H1 (cell line): ENCODE measurements around the gene EXT2. TPM values are rescaled to one million over a fixed set of nuclear protein-coding genes. Genes with fewer than 3 reads are reported as not detected.

Source experiments
- CTCF ChIA-PET: fragments of 300-600 bp; sonication (Branson Sonifier 250); formaldehyde crosslinking; loops from one replicate; lab custom pipeline; 2021; ENCODE audit not compliant: partially characterized antibody; lab: Charles Lee
- POLR2A ChIA-PET: fragments of 300-600 bp; sonication (Branson Sonifier 250); formaldehyde crosslinking; loops from one replicate; lab custom pipeline; 2021; ENCODE audit warnings: inconsistent platforms; ENCODE audit not compliant: partially characterized antibody; lab: Charles Lee
- DNase-seq, 2 experiments: peaks; one replicate each; pipeline versions ENCODE4 v3.0.0 to v3.0.0-alpha.2; 2010 to 2022; ENCODE audit warnings: low spot score in 2 of 2, low read depth in 1 of 2, mixed read lengths in 1 of 2
- FAIRE-seq: peaks from 2 replicates; lab custom pipeline; 2011; peaks lifted over from hg19 to GRCh38; lab: Jason Lieb, UNC
- H2AFZ ChIP-seq: 2 replicates; pipeline ENCODE4 v1.8.1; 2012; ENCODE audit warnings: low read length, inconsistent platforms
- H2AK5ac ChIP-seq: 2 replicates; pipeline ENCODE4 v1.6.1; 2013; ENCODE audit warnings: low read depth, low read length
- H2BK120ac ChIP-seq: replicated peaks from 2 replicates; pipeline ENCODE3; 2013; ENCODE audit warnings: low read depth, low read length, inconsistent platforms
- H2BK12ac ChIP-seq: 2 replicates; pipeline ENCODE4 v1.6.1; 2013; ENCODE audit warnings: low read depth, low read length
- H2BK15ac ChIP-seq: 2 replicates; pipeline ENCODE4 v1.6.1; 2013; ENCODE audit warnings: low read length
- H2BK20ac ChIP-seq: 2 replicates; pipeline ENCODE4 v1.6.1; 2013; ENCODE audit warnings: low read length
- H2BK5ac ChIP-seq: 2 replicates; pipeline ENCODE4 v1.6.1; 2013; ENCODE audit warnings: low read depth, low read length
- H3K14ac ChIP-seq: 2 replicates; pipeline ENCODE4 v1.6.1; 2013; ENCODE audit warnings: inconsistent platforms; ENCODE audit not compliant: insufficient read length
- H3K18ac ChIP-seq: 2 replicates; pipeline ENCODE4 v1.6.1; 2013; ENCODE audit warnings: low read length; ENCODE audit errors: extremely low read depth
- H3K23ac ChIP-seq: 2 replicates; pipeline ENCODE4 v1.6.1; 2013; ENCODE audit warnings: inconsistent platforms; ENCODE audit not compliant: insufficient read length
- H3K23me2 ChIP-seq: 2 replicates; pipeline ENCODE4 v1.6.1; 2013; ENCODE audit warnings: low read depth, low read length
- H3K27ac ChIP-seq: 2 replicates; pipeline ENCODE4 v1.6.1; 2011; ENCODE audit warnings: low read depth, low read length, inconsistent platforms
- H3K27me3 ChIP-seq, 4 experiments: replicated peaks in 1 of 4; 1 replicate in 1 of 4; 2 replicates in 3 of 4; pipeline versions ENCODE4 v1.6.1 to v1.8.1; 2011 to 2013; ENCODE audit warnings: low read length in 3 of 4, mild to moderate bottlenecking in 3 of 4, inconsistent platforms in 2 of 4, mixed read lengths in 2 of 4, moderate library complexity in 1 of 4; ENCODE audit not compliant: control insufficient read depth in 3 of 4, insufficient read depth in 3 of 4; ENCODE audit errors: extremely low read depth in 1 of 4
- H3K36me3 ChIP-seq, 4 experiments: 2 replicates each; pipeline versions ENCODE4 v1.6.1 to v1.8.1; 2011 to 2013; ENCODE audit warnings: mild to moderate bottlenecking in 4 of 4, low read length in 3 of 4, moderate library complexity in 2 of 4, control low read depth in 1 of 4, inconsistent platforms in 1 of 4; ENCODE audit not compliant: insufficient read depth in 4 of 4, control insufficient read depth in 2 of 4
- H3K4ac ChIP-seq: replicated peaks from 2 replicates; pipeline ENCODE3; 2013; ENCODE audit warnings: low read length, low read depth, mixed read lengths, inconsistent platforms; ENCODE audit not compliant: insufficient read length
- H3K4me1 ChIP-seq, 4 experiments: replicated peaks in 1 of 4; 1 replicate in 1 of 4; 2 replicates in 3 of 4; pipeline versions ENCODE4 v1.6.1 to v1.8.1; 2011 to 2013; ENCODE audit warnings: low read length in 3 of 4, inconsistent platforms in 2 of 4, mixed read lengths in 1 of 4; ENCODE audit not compliant: insufficient read depth in 4 of 4, control insufficient read depth in 3 of 4
- H3K4me2 ChIP-seq, 2 experiments: 2 replicates each; pipeline versions ENCODE4 v1.6.1 to v1.8.1; 2011 to 2013; ENCODE audit warnings: low read depth in 2 of 2, low read length in 2 of 2, control low read depth in 1 of 2, inconsistent platforms in 1 of 2, mild to moderate bottlenecking in 1 of 2; ENCODE audit not compliant: insufficient read depth in 1 of 2
- H3K4me3 ChIP-seq, 4 experiments: fragments of 200-600, 300-600 bp in 1 of 4; sonication (generic), shearing (Covaris generic), sonication (Bioruptor Twin) in 1 of 4; 2 replicates each; pipeline versions ENCODE4 v1.5.1 to v1.8.1; 2011 to 2016; ENCODE audit warnings: low read length in 4 of 4, low read depth in 3 of 4, control low read depth in 2 of 4, inconsistent platforms in 2 of 4, mild to moderate bottlenecking in 2 of 4, mixed read lengths in 1 of 4, moderate library complexity in 1 of 4; ENCODE audit not compliant: insufficient read depth in 2 of 4; ENCODE audit errors: extremely low read depth in 1 of 4
- H3K56ac ChIP-seq: replicated peaks from 2 replicates; pipeline ENCODE3; 2013; ENCODE audit warnings: low read depth, mild to moderate bottlenecking, mixed read lengths, low read length, inconsistent platforms; ENCODE audit not compliant: insufficient read length
- H3K79me1 ChIP-seq: 2 replicates; pipeline ENCODE4 v1.6.1; 2013; ENCODE audit warnings: low read depth, low read length, control low read depth
- H3K79me2 ChIP-seq, 2 experiments: 2 replicates each; pipeline versions ENCODE4 v1.6.1 to v1.8.1; 2012 to 2013; ENCODE audit warnings: low read length in 2 of 2, mild to moderate bottlenecking in 2 of 2, inconsistent platforms in 1 of 2; ENCODE audit not compliant: insufficient read depth in 2 of 2, control insufficient read depth in 1 of 2
- H3K9ac ChIP-seq, 4 experiments: replicated peaks in 1 of 4; 1 replicate in 1 of 4; 2 replicates in 3 of 4; pipeline versions ENCODE4 v1.6.1 to v1.8.1; 2011 to 2013; ENCODE audit warnings: low read depth in 3 of 4, low read length in 3 of 4, control low read depth in 2 of 4, mild to moderate bottlenecking in 2 of 4, moderate library complexity in 2 of 4, inconsistent platforms in 1 of 4; ENCODE audit errors: extremely low read depth in 1 of 4
- H3K9me3 ChIP-seq, 2 experiments: 2 replicates each; pipeline versions ENCODE4 v1.6.1 to v1.8.1; 2012 to 2013; ENCODE audit warnings: mild to moderate bottlenecking in 2 of 2, moderate library complexity in 2 of 2, control low read depth in 1 of 2, inconsistent platforms in 1 of 2, low read depth in 1 of 2, low read length in 1 of 2, mixed read lengths in 1 of 2; ENCODE audit not compliant: insufficient read depth in 2 of 2
- H4K20me1 ChIP-seq, 2 experiments: replicated peaks in 1 of 2; 2 replicates each; pipeline versions ENCODE3 to v1.8.1; 2011 to 2013; ENCODE audit warnings: inconsistent platforms in 2 of 2, low read length in 2 of 2, mild to moderate bottlenecking in 1 of 2; ENCODE audit not compliant: insufficient read depth in 2 of 2, control insufficient read depth in 1 of 2
- H4K5ac ChIP-seq: 2 replicates; pipeline ENCODE4 v1.6.1; 2013; ENCODE audit warnings: low read length, low read depth, mixed read lengths, inconsistent platforms; ENCODE audit not compliant: insufficient read length
- H4K8ac ChIP-seq: 2 replicates; pipeline ENCODE4 v1.8.0; 2013; ENCODE audit warnings: mild to moderate bottlenecking, moderate library complexity, low read length, inconsistent platforms; ENCODE audit not compliant: insufficient read depth; ENCODE audit errors: extremely low read depth
- H4K91ac ChIP-seq: replicated peaks from 2 replicates; pipeline ENCODE3; 2013; ENCODE audit warnings: low read length, mixed read lengths, inconsistent platforms; ENCODE audit not compliant: insufficient read length
- CBX8 ChIP-seq: fragments of 300-800, 300-1000 bp; sonication (generic); IDR thresholded peaks from 2 replicates; pipeline ENCODE4 v1.7.1; 2016; ENCODE audit warnings: low read depth, low read length, borderline replicate concordance
- CHD1 ChIP-seq: IDR thresholded peaks from 2 replicates; pipeline ENCODE4 v1.6.1; 2012; ENCODE audit warnings: low read depth, low read length, improper control_type of control experiment
- E2F6 ChIP-seq: IDR thresholded peaks from 2 replicates; pipeline ENCODE4 v1.6.1; 2012; ENCODE audit warnings: inconsistent platforms
- GABPA ChIP-seq: IDR thresholded peaks from 2 replicates; pipeline ENCODE4 v1.6.1; 2011; ENCODE audit warnings: mild to moderate bottlenecking, low read length, moderate library complexity, borderline replicate concordance; ENCODE audit not compliant: insufficient read depth
- GTF2F1 ChIP-seq: IDR thresholded peaks from 2 replicates; pipeline ENCODE4 v1.6.1; 2012; ENCODE audit warnings: low read depth, low read length, improper control_type of control experiment, borderline replicate concordance
- HDAC6 ChIP-seq: IDR thresholded peaks from one replicate; pipeline ENCODE4 v1.7.1; 2012; ENCODE audit warnings: low read depth, mild to moderate bottlenecking, inconsistent platforms, low read length, moderate library complexity
- JUN ChIP-seq: IDR thresholded peaks from 2 replicates; pipeline ENCODE4 v1.6.1; 2011; ENCODE audit warnings: low read depth, mild to moderate bottlenecking, improper control_type of control experiment, low read length
- JUND ChIP-seq: IDR thresholded peaks from 2 replicates; pipeline ENCODE4 v1.6.1; 2011; ENCODE audit warnings: mild to moderate bottlenecking, improper control_type of control experiment, low read length
- KDM1A ChIP-seq: fragments of 200-600, 300-600 bp; sonication (generic); IDR thresholded peaks from 2 replicates; pipeline ENCODE4 v1.7.1; 2016; ENCODE audit warnings: mild to moderate bottlenecking, low read length, borderline replicate concordance
- SIX5 ChIP-seq: IDR thresholded peaks from 2 replicates; pipeline ENCODE4 v1.6.1; 2011; ENCODE audit warnings: mild to moderate bottlenecking, low read depth, low read length
- SP4 ChIP-seq: IDR thresholded peaks from 2 replicates; pipeline ENCODE4 v1.6.1; 2012; ENCODE audit warnings: low read length, inconsistent platforms
- SRF ChIP-seq: IDR thresholded peaks from 2 replicates; pipeline ENCODE4 v1.6.1; 2011; ENCODE audit warnings: mild to moderate bottlenecking, low read depth, low read length, moderate library complexity
- TAF7 ChIP-seq: optimal IDR thresholded peaks from 2 replicates; pipeline ENCODE3; 2011; ENCODE audit warnings: low read depth, mild to moderate bottlenecking, inconsistent platforms, low read length, moderate library complexity, borderline replicate concordance
- YY1 ChIP-seq: IDR thresholded peaks from 2 replicates; pipeline ENCODE4 v1.6.1; 2011; ENCODE audit warnings: low read depth, mild to moderate bottlenecking, low read length
- WGBS, 2 experiments: shearing (Covaris generic) in 1 of 2; methylation state at CpG; one replicate each; pipeline versions ENCODE4 v1.1.6 to v1.1.7; 2013 to 2015; ENCODE audit warnings: low lambda C conversion rate in 2 of 2, mixed read lengths in 2 of 2, inconsistent platforms in 1 of 2, low coverage in 1 of 2, missing lambda C conversion rate in 1 of 2; ENCODE audit not compliant: insufficient replicate concordance in 2 of 2, insufficient coverage in 1 of 2, insufficient read length in 1 of 2; ENCODE audit errors: extremely low coverage in 1 of 2, missing lambda C conversion rate in 1 of 2; 5-methylcytosine and 5-hydroxymethylcytosine counted together
- polyA plus RNA-seq, 7 experiments: library from polyadenylated mRNA; depleted of rRNA in 3 of 7; stranded (reverse) in 5 of 7; unstranded in 2 of 7; fragments of >200 nt in 5 of 7; fragments of 200-250 nt in 2 of 7; gene quantifications; 1 replicate in 5 of 7; 2 replicates in 1 of 7; 4 replicates in 1 of 7; pipeline versions ENCODE4 v1.2.1 to v1.2.3, GENCODE V29; 2011 to 2013; ENCODE audit warnings: missing spikeins in 2 of 7, mixed read lengths in 2 of 7
- total RNA-seq: library from RNA; stranded (reverse); fragmentation: NEBNext Ultra II Directional; extraction: Animal tissue kit (Norgen Biotek cat#: 25700); gene quantifications from 2 replicates; pipeline ENCODE4 v1.2.1, GENCODE V29; 2021

Gene EXT2
- total and polyA plus RNA-seq, 2 of the 8 experiments (the other 6 are each of a cell fraction or from before 2014, with no cell fraction given) = 29.8 to 42.8 TPM

DNA sequence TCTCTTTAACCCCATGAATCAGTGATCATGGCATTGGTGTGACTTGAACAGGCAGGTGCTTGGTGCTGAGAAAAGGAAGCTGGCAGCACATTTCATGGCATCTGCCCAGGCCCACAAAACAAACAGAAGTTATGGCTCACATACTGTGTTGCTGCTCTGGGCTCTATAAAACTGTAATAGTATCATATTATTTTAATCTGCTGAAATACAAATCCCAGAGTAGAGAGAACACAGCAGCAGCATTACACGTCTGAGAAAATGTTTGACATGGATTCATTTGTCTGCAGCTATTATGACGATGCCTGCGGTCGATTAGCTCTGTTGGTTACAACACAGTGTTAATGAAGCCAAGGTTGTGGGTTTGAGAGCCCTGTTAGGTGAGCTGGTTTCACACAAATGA, 133.6 kb downstream of the EXT2 start:
- Histone ChIP-seq H3K27me3 (no peaks in the 10 kb centered on the region), H4K5ac (no peak overlapping the region), H3K79me2 (no peaks in the 10 kb centered on the region), H4K8ac (no peak overlapping the region), H2BK20ac (no peak overlapping the region), H3K4me1 (peaks cover 0 to 4% (median 0%) of the 10 kb centered on the region in 4 experiments; a peak in 1 of 7 replicates), H3K27ac (no peak overlapping the region), H3K23me2 (no peaks in the 10 kb centered on the region), H2BK5ac (no peak overlapping the region)
- POLR2A ChIA-PET = no interaction called here
- 90% methylated on average over 4 of the region's 4 CpGs; no CpG with 5 or more reads in 1 of the 2 experiments for WGBS, 2 experiments
- CTCF ChIA-PET = interaction anchor here (0.8 to 1.7 kb wide), 3 partner anchors 10 to 23 kb away, joined by 3 to 4 read pairs (median 4); no protein-coding TSS in a partner anchor
- TF ChIP-seq SIX5 (no peak), CHD1 (no peak), TAF7 (no peak), JUN (no peak), YY1 (no peak), E2F6 (no peak), SP4 (no peak), JUND (no peak), KDM1A (no peak), CBX8 (no peak), GTF2F1 (no peak), HDAC6 (no peak), GABPA (no peak), SRF (no peak)
- TF ChIP-seq, all 59 proteins: peak for 0
- H3K4ac ChIP-seq = no peak overlapping the region
- H3K9ac ChIP-seq = no peak overlapping the region
- H3K4me2 ChIP-seq = no peak overlapping the region
- H2AFZ ChIP-seq = no peak overlapping the region
- H3K18ac ChIP-seq = no peak overlapping the region
- H2BK12ac ChIP-seq = no peak overlapping the region
- no peaks in the 10 kb centered on the region for H3K9me3 ChIP-seq
- H2AK5ac ChIP-seq = 0 out of 2 replicates have a peak overlapping the region, but pooled peaks have one; percentile 41
- no peak overlapping the region for H3K23ac ChIP-seq
- H3K79me1 ChIP-seq = no peaks in the 10 kb centered on the region; the same call in 1 of the 2 replicates
- no peak overlapping the region for H3K56ac ChIP-seq
- H2BK120ac ChIP-seq = no peak overlapping the region
- no peak overlapping the region for H3K14ac ChIP-seq
- H4K20me1 ChIP-seq = no peaks in the 10 kb centered on the region
- no peaks in the 10 kb centered on the region for H3K36me3 ChIP-seq
- no peak overlapping the region for H4K91ac ChIP-seq
- FAIRE-seq = no peak
- no peak for DNase-seq
- no peak overlapping the region for H2BK15ac ChIP-seq
- no peak overlapping the region for H3K4me3 ChIP-seq
